PC-3 (cell line): ENCODE results near the gene FBXW9. TPM values are rescaled to one million over a fixed set of nuclear protein-coding genes. Genes with fewer than 3 reads are reported as not detected.

Experiments used
- ATAC-seq: fragments of 200-7000 bp; cut with Tn5 transposase; 2 replicates; pipeline ENCODE4 v1.9.1; 2020; ENCODE audit warnings: mild to moderate bottlenecking, moderate library complexity
- BruUV-seq: library from RNA; stranded (reverse); fragments of 400-500 nt; replicated peaks from 2 replicates; lab custom pipeline; 2021; lab: Mats Ljungman, UMichigan
- CTCF ChIA-PET: fragments of 300-600 bp; sonication (Branson Sonifier 250); formaldehyde crosslinking; loops from one replicate; lab custom pipeline; 2022; ENCODE audit warnings: antibody characterized with exemption; lab: Charles Lee
- POLR2A ChIA-PET: fragments of 300-600 bp; sonication (Branson Sonifier 250); formaldehyde crosslinking; loops from one replicate; lab custom pipeline; 2022; ENCODE audit warnings: antibody characterized with exemption; ENCODE audit not compliant: unreplicated experiment; lab: Charles Lee
- DNase-seq: peaks from one replicate; pipeline ENCODE4 v3.0.0-alpha.2; 2015
- H2AFZ ChIP-seq: fragments of 300-600 bp; sonication (generic); 2 replicates; pipeline ENCODE4 v1.6.0; 2016; ENCODE audit warnings: antibody characterized with exemption, low read length
- H3F3A ChIP-seq: fragments of 300-600 bp; sonication (generic); one replicate; pipeline ENCODE4 v1.6.0; 2017; ENCODE audit warnings: antibody characterized with exemption, low read length, control low read depth, mild to moderate bottlenecking; ENCODE audit not compliant: unreplicated experiment
- H3K27ac ChIP-seq: fragments of 300-600 bp; sonication (generic); 2 replicates; pipeline ENCODE4 v1.5.1; 2016; ENCODE audit warnings: mild to moderate bottlenecking, low read length
- H3K27me3 ChIP-seq: fragments of 300-600 bp; sonication (generic); 2 replicates; pipeline ENCODE4 v1.6.1; 2016; ENCODE audit warnings: low read length, mixed read lengths
- H3K36me3 ChIP-seq: fragments of 300-600 bp; sonication (generic); 2 replicates; pipeline ENCODE4 v1.6.1; 2016; ENCODE audit warnings: low read depth, mixed run types, low read length, mixed read lengths
- H3K4me1 ChIP-seq: fragments of 300-600 bp; sonication (generic); 2 replicates; pipeline ENCODE4 v1.5.1; 2016; ENCODE audit warnings: low read length; ENCODE audit not compliant: insufficient read depth
- H3K4me2 ChIP-seq: fragments of 300-600 bp; sonication (generic); 2 replicates; pipeline ENCODE4 v1.6.0; 2016; ENCODE audit warnings: low read length
- H3K4me3 ChIP-seq: fragments of 300-600 bp; sonication (generic); 2 replicates; pipeline ENCODE4 v1.5.1; 2016; ENCODE audit warnings: mild to moderate bottlenecking, low read length, mixed read lengths
- H3K79me2 ChIP-seq: fragments of 300-600 bp; sonication (generic); 2 replicates; pipeline ENCODE4 v1.6.1; 2017; ENCODE audit warnings: low read length, mixed read lengths
- H3K9ac ChIP-seq: fragments of 300-600 bp; sonication (generic); 2 replicates; pipeline ENCODE4 v1.6.0; 2016; ENCODE audit warnings: mild to moderate bottlenecking, low read length
- H3K9me2 ChIP-seq: fragments of 300-600 bp; sonication (generic); replicated peaks from 2 replicates; pipeline ENCODE4 v1.6.1; 2016; ENCODE audit warnings: mixed run types, low read length, mixed read lengths
- H3K9me3 ChIP-seq: fragments of 300-600 bp; sonication (generic); 2 replicates; pipeline ENCODE4 v1.6.1; 2016; ENCODE audit warnings: low read length, mixed read lengths
- H4K20me1 ChIP-seq: fragments of 300-600 bp; sonication (generic); 2 replicates; pipeline ENCODE4 v1.6.1; 2016; ENCODE audit warnings: low read length, mixed read lengths
- EZH2 ChIP-seq: fragments of 300-600 bp; sonication (generic); IDR thresholded peaks from one replicate; pipeline ENCODE4 v1.6.1; 2017; ENCODE audit warnings: antibody characterized with exemption, mild to moderate bottlenecking, low read length; ENCODE audit not compliant: unreplicated experiment
- EZH2phosphoT487 ChIP-seq: fragments of 300-600 bp; sonication (generic); IDR thresholded peaks from 2 replicates; pipeline ENCODE4 v1.6.1; 2018; ENCODE audit warnings: mild to moderate bottlenecking, antibody characterized with exemption, low read length, borderline replicate concordance
- intact Hi-C: fragments of 100-400 bp; cut with micrococcal nuclease; formaldehyde crosslinking; loops from 2 replicates; pipeline ENCODE4 v1.9.0; 2023
- total RNA-seq: library from RNA; depleted of rRNA; stranded (reverse); fragments of >200 nt; gene quantifications from 2 replicates; pipeline ENCODE4 v1.2.3, GENCODE V29; 2014
- TF ChIP-seq, protein P1 (sequence below): fragments of 300-600 bp; sonication (generic); conservative IDR thresholded peaks from 2 replicates; pipeline ENCODE4 v1.5.1; 2017; ENCODE audit warnings: antibody characterized with exemption, low read depth, mild to moderate bottlenecking, low read length

Gene FBXW9
- total RNA-seq, 1 experiment from 2014 or later, result 27.5 TPM

DNA sequence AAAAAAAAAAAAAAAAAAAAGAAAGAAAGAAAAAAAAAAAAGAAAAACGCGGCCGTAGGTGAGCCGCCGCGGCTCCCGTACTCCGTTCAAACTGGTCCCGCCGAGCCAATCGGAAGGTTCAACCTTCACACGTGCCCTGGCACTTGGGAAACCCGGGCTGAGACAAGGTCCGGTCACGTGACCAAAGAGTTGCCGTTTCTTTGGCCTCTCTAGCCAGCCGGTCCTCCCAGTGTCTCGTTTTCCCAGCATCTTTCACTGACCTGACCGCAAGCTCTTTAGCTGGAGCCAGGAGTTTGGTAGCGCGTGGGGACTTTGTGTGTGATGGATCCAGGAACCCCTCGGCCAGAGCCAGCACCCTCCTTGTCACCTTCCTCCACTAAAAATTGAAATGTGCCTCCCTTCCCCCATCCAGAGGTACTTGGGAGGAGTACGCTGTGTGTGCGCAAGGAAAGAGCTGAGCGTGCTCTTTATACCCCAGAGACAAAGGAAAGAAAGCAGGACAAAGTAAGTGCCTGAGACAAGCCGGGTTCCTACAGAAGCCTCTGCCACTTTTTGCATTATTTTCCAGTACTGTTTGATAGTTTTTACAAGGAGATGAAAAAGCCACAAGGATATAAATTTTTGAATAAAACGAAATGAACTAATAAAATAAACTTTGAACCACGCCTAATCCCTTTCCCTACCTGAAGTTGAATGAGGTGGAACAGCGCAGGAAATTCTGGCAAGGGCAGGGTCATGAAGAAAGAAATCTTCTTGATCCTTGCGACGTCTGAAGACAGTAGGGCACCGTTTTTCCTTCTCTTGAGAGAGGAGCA lies 26.3 kb upstream of the FBXW9 start:
- BruUV-seq, result TSS peak; percentile 98
- peak; percentile 62 for ATAC-seq
- peak overlapping the region; percentile 94 for H3K4me2 ChIP-seq
- H3K27me3 ChIP-seq, result no peaks in the 10 kb centered on the region
- H3K79me2 ChIP-seq, result peaks cover 63% of the 10 kb centered on the region
- peaks cover 11% of the 10 kb centered on the region for H3F3A ChIP-seq
- H3K4me1 ChIP-seq, result peaks cover 37% of the 10 kb centered on the region
- peak overlapping the region; percentile 68 for H3K27ac ChIP-seq
- POLR2A ChIA-PET, result interaction anchor here (0.6 kb wide), 3 partner anchors 27 to 464 kb away, joined by 3 read pairs; no protein-coding TSS in a partner anchor
- H3K36me3 ChIP-seq, result peaks cover 12% of the 10 kb centered on the region; the same call in 1 of the 2 replicates
- H3K4me3 ChIP-seq, result peak overlapping the region; percentile 89
- H3K9ac ChIP-seq, result peak overlapping the region; percentile 87
- peaks cover 19% of the 10 kb centered on the region; the same call in 1 of the 2 replicates for H4K20me1 ChIP-seq
- no peaks in the 10 kb centered on the region for H3K9me2 ChIP-seq
- CTCF ChIA-PET, result interaction anchor here (0.8 to 1.1 kb wide), 2 partner anchors 35 to 46 kb away, joined by 4 to 5 read pairs; no protein-coding TSS in a partner anchor
- intact Hi-C loops, result loop anchor here (1.0 kb wide), 1 partner anchor 11 kb away; no protein-coding TSS in a partner anchor
- TF ChIP-seq EZH2, result no peak
- TF ChIP-seq, protein P1, sequence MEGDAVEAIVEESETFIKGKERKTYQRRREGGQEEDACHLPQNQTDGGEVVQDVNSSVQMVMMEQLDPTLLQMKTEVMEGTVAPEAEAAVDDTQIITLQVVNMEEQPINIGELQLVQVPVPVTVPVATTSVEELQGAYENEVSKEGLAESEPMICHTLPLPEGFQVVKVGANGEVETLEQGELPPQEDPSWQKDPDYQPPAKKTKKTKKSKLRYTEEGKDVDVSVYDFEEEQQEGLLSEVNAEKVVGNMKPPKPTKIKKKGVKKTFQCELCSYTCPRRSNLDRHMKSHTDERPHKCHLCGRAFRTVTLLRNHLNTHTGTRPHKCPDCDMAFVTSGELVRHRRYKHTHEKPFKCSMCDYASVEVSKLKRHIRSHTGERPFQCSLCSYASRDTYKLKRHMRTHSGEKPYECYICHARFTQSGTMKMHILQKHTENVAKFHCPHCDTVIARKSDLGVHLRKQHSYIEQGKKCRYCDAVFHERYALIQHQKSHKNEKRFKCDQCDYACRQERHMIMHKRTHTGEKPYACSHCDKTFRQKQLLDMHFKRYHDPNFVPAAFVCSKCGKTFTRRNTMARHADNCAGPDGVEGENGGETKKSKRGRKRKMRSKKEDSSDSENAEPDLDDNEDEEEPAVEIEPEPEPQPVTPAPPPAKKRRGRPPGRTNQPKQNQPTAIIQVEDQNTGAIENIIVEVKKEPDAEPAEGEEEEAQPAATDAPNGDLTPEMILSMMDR, result no peak
- TF ChIP-seq EZH2phosphoT487, result no peak
- peak; percentile 99 for DNase-seq
- H2AFZ ChIP-seq, result peak overlapping the region; percentile 80
- no peaks in the 10 kb centered on the region for H3K9me3 ChIP-seq

DNA sequence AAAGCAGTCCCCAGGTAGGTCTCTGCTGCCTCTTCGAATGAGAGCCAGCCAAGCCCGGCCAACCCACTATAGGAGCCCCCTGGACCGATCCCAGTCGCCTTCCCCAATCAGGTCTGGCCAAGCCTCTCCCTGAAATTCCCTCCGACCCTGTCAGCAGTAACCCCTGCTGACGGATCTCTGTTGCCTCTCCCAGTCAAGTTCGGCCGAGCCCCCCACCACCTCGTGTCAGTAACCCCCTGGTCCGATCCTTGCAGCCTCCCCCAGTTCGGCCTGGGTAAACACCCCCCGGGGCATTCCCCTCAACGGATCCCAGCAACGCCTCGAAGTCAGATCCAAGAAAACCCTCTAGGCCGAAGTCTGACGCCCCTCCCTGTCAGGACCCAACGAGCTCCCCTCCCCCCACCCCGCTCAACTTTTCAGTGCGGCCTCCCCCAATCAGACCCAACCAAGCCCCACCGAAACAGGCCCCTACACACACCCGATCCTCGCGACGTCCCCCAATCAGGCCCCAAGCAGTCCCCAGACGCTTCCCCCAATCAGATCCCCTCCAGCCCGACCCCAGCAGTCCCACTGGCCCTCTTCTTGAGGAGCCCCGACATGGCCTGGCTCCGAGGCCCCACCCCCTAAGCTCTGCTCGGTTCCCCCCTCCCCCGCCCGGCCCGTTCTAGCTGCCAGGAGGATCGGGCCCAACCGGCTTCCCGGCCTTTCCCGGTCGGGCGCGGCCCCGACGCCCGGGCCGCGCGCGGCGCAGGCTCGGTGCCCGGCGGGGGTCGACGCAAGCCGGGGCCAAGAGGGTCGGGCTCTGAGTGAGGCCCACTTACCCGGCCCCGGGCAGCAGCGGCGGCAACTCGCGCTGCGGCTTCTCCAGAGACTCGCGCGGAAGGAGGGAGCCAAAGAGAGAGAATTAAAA lies 25.5 kb upstream of the FBXW9 start:
- H3K36me3 ChIP-seq, result peaks cover 16% of the 10 kb centered on the region; the same call in 1 of the 2 replicates
- no peaks in the 10 kb centered on the region for H3K27me3 ChIP-seq
- peak overlapping the region; percentile 87 for H3K9ac ChIP-seq
- TF ChIP-seq EZH2phosphoT487 (no peak), EZH2 (no peak)
- TF ChIP-seq, protein P1, result no peak
- intact Hi-C loops, result no loop called here
- peak overlapping the region; percentile 89 for H3K4me3 ChIP-seq
- peak; percentile 25 for ATAC-seq
- CTCF ChIA-PET, result interaction anchor here (0.8 kb wide), 1 partner anchor 45 kb away, joined by 4 read pairs; no protein-coding TSS in a partner anchor
- peak overlapping the region; percentile 94 for H3K4me2 ChIP-seq
- peaks cover 37% of the 10 kb centered on the region for H3K4me1 ChIP-seq
- POLR2A ChIA-PET, result interaction anchor here (0.6 kb wide), 4 partner anchors 11 to 465 kb away, joined by 3 read pairs; no protein-coding TSS in a partner anchor
- peak overlapping the region; percentile 68 for H3K27ac ChIP-seq
- H3K9me2 ChIP-seq, result no peaks in the 10 kb centered on the region
- no peaks in the 10 kb centered on the region for H3K9me3 ChIP-seq
- H3F3A ChIP-seq, result peaks cover 10% of the 10 kb centered on the region
- DNase-seq, result peak; percentile 51
- H2AFZ ChIP-seq, result peak overlapping the region; percentile 49; the same call in 1 of the 2 replicates
- no TSS peak for BruUV-seq
- H4K20me1 ChIP-seq, result peaks cover 19% of the 10 kb centered on the region; the same call in 1 of the 2 replicates
- peaks cover 72% of the 10 kb centered on the region for H3K79me2 ChIP-seq
